ENCODE measurements around the gene MCU.

The MCU gene

DNA sequence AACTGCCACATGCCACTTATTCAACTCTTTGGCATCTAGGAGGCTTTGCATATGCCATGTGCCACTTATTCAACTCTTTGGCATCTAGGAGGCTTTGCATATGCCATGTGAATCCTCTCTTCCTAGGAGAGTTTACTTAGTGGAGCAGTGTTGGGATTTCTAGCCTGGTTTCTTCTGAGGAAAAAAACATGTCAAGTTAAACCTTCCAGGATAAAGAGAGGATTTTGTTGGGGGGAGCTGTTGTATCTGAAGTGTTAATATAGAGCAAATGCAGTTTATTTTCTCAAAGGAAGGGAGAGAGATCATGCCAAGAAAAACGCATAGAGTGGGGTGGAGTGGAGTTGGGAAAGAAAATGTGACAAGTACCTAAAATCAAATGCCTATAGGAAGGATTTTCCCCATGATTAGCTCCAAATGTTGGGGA is 91.5 kb downstream of the MCU start:
- TF ChIP-seq, protein P1, sequence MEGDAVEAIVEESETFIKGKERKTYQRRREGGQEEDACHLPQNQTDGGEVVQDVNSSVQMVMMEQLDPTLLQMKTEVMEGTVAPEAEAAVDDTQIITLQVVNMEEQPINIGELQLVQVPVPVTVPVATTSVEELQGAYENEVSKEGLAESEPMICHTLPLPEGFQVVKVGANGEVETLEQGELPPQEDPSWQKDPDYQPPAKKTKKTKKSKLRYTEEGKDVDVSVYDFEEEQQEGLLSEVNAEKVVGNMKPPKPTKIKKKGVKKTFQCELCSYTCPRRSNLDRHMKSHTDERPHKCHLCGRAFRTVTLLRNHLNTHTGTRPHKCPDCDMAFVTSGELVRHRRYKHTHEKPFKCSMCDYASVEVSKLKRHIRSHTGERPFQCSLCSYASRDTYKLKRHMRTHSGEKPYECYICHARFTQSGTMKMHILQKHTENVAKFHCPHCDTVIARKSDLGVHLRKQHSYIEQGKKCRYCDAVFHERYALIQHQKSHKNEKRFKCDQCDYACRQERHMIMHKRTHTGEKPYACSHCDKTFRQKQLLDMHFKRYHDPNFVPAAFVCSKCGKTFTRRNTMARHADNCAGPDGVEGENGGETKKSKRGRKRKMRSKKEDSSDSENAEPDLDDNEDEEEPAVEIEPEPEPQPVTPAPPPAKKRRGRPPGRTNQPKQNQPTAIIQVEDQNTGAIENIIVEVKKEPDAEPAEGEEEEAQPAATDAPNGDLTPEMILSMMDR (IDR thresholded peaks at IDR 0.05; ENCODE audit: extremely low read depth, missing control alignments): no peak
- no peak for DNase-seq (ENCODE audit: low spot score)

DNA sequence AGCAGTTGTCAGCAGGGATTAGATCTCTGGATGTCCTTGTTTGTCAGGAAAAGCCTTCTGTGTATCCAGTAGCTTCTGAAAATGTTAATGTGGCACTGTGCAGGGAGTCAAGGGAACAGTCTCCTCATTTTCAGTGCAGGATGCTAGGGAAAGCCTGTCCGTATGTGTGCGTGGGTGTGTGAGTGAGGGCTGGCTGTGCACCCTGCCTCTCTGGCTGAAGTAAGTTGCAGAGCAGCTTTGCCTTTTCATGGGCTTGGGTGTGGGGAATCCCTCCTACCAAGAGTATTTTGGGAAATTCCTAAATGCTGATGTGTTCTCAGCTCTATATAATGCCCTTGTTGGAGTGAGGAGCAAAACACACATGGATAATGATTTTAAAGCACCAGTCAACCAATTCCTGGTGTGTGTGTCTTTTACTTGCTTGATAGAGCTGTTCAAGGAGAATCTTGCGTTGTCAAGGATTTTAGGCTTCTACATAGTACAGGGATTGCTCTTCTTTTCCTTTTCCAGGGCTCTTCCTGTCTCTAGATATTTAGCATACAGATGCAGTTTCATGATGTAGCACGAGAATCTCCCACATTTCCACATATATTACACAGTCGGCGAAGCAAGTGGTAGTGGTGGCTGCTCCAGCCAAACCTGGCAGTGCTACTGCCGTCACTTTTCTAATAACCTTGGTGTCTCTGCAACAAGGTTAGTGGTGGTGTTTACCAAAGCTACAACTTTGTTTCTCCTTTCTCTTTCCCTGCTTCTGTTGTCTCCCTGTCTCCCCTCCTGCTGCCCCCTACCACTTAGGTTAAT is 92.8 kb downstream of the MCU start:
- DNase-seq (ENCODE audit: low spot score): no peak

DNA sequence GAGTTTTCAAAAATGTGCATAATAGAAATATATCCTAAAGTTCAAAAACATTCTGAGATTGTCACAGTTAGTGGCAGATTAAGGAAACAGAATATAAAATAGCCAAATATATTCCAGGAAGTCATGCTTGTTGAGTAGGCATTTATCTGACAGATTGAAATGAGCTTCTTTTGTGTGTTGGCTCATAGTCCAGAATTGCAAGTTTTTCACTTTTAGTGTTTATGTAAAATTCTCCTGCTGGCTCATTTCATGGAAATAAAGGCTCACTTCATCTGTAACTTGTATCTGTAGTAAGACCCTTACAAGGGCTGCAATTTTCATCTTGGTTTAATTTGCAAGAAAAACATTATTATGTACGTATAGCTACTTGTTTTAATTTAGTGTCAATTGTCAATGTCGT is 93.5 kb downstream of the MCU start:
- DNase-seq (ENCODE audit: low spot score): no peak
- TF ChIP-seq, protein P1 (IDR thresholded peaks at IDR 0.05; ENCODE audit: extremely low read depth, missing control alignments): no peak

More for the DNA sequence above, 92.8 kb downstream of the MCU start:
- TF ChIP-seq, protein P1 (IDR thresholded peaks at IDR 0.05; ENCODE audit: extremely low read depth, missing control alignments): no peak

DNA sequence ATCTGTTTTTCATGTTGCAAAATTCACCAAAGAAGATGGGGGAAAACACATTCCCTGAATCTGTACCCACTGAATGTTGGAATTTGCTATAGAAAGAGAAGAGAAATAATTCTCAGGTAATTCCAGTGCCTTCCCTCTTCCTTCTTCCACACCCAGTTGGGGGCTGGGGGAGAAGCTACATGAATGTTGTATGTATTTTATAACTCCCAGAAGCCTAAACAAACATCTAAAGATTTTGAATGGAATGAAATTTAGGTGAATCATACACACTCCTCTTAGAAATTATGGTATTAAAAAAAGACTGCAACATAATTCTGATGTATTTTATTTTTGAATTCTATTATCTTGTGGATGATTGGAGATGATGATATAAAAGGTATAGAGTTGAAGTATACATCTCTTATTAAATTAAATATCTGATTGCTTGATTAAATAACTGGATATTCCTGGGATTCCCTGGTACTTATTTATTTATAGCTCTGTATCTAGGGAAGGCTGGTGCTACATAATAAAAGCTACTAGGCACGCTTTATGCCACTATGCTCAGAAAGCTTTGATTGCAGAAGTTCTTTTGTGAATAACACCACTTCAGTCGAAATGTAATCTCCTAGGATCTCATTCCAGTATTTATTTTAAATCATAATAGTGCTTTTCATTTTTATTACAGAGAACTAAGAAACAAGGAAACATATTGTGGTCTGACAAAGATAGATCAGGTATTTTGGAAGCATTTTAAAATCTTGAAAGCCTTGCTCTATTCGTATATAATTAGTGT is 98.5 kb downstream of the MCU start:
- DNase-seq (ENCODE audit: low spot score): no peak
- TF ChIP-seq, protein P1 (IDR thresholded peaks at IDR 0.05; ENCODE audit: extremely low read depth, missing control alignments): no peak

DNA sequence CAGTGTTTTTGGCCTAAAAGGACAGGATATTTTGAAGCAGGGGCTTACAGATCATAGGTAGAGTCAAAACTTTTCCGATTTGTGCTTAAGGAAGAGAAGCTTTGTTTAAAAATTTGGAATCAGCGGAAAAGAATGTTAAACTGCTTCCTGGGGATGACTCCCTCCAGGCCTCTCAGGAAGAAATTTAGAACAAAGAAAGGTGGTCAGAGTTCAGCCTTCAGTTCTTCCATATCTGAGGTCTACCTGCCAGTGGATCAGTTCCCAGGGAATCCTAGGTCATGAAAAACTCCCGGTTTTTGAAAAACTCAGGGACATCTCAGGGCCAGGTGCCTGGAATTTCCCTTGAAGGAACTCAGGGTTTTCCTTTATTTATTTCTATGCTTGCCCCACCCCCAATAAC is 100.3 kb downstream of the MCU start:
- DNase-seq (ENCODE audit: low spot score): no peak
- TF ChIP-seq, protein P1 (IDR thresholded peaks at IDR 0.05; ENCODE audit: extremely low read depth, missing control alignments): no peak

DNA sequence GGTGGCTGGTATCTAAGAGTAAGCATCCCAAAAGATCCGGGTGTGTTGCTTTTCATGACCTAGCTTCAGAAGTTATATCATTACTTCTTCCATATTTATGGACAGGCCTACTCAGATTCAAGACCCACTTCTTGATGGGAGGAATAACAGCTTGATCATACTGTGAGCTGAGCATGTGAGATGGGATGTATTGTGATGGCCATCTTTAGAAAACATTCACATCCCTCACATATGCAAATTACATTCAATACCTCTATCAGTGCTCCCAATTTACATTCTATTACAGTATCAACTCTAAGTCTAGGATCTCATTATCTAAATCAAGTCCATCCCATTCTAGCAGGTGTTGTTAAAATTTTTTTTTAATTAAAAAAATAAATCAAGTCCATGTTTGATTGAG is 101.8 kb downstream of the MCU start:
- no peak for DNase-seq (ENCODE audit: low spot score)
- TF ChIP-seq, protein P1 (IDR thresholded peaks at IDR 0.05; ENCODE audit: extremely low read depth, missing control alignments): no peak

DNA sequence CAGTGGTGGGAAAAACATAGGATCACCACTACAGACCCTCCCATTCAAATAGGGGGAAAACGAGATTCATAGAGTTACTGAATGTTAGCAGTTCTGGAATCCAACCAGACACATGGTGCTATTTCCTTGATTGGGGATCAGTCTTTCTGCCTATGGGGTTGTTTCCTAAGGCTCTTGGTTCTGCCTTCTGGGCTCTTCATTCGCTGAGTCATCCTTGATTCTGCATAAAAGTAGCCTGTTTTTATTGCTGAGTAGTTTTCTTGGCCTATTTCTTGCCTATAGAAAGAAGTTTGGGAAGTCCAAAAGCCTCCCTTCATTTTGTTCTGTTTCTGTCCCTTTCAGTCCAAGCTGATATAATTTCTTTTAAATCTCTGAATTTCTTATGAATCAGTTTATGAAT is 102.3 kb downstream of the MCU start:
- no peak for DNase-seq (ENCODE audit: low spot score)
- TF ChIP-seq, protein P1 (IDR thresholded peaks at IDR 0.05; ENCODE audit: extremely low read depth, missing control alignments): no peak
